Stimulated activated CD4-positive, alpha-beta T cell treated with anti-CD3 and anti-CD28 coated beads, Interleukin-12 subunit alpha, Interleukin-12 subunit beta, amount 100 ng/mL, for 48 hours (primary cell): ENCODE results near the gene ADPRHL1.

Experiments
- DNase-seq, 3 donors: peaks; one replicate each; pipeline ENCODE4 v3.0.0-alpha.2; 2020; ENCODE audit warnings: low read depth in 2 of 3, low spot score in 1 of 3

ADPRHL1 gene

DNA sequence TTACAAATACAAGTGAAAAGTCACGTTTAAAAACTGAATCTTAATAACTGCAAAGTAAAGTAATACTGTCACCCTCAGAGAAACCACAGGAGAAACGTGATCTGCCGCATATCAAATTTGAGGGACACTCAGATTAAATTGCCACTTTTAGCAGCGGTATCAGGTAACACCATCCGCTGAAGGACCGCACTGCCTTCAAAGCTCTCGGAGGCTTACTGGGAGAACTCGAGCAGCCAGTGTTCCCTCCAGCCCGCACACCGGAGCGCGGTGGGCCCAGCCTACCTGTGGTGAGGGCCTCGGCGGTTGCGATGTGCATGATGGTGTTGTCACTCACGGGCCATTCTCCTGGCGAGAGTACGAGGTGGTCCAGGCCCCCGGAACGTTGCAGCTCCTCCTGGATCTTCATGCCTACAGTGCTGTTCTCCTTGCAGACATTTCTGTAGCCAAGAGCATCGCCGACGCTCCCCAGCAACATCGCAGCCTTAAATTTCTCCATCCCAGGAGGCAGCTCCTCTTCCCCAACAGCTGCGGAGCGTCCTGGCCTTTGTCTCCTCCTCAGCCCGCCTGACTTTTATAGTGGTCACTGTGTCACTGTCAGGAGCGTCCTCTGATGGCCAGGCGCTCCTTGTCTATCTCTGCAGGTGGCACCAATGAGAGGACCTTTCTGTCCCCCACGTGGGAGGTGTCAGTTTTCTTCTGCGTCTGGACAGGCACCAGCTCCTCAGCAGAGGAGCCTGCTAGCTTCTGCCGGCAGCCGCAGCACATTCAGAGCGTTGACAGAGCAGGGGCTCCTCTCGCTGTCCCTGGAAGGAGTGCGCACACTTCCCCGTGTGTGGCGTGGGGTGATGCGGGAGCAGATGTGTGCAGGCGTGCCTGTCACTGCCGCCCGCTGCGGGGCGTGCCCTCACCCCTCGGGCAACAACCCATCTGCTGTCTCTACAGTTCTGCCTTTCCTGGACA lies at the start of gene ADPRHL1:
Gene ADPRHL1 (minus strand): TSS at position 547 of the 960 bp plus-strand sequence. CDS start 51 bp downstream, at position 496.
- no peak for DNase-seq

DNA sequence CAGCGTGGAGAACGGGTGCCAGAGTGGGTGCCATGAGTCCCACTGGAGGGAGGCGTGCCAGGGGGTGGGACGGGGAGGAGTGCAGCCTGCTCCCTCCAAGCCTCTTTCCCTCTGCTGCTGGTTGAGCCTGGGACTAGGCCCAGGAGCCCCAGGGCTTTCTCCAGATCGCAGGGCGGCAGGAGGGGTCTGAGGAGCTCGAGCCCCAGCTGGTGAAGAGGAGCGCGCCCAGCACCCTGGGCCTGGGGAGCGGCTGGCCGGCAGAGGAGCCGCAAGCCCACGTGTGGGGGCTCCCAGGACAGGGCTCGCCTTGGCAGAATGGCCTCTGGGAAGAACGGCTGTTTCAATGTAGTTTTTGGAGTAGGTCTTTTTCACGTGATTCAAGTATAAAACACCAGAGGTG lies 49.4 kb upstream of the ADPRHL1 start:
- DNase-seq, result no peak

DNA sequence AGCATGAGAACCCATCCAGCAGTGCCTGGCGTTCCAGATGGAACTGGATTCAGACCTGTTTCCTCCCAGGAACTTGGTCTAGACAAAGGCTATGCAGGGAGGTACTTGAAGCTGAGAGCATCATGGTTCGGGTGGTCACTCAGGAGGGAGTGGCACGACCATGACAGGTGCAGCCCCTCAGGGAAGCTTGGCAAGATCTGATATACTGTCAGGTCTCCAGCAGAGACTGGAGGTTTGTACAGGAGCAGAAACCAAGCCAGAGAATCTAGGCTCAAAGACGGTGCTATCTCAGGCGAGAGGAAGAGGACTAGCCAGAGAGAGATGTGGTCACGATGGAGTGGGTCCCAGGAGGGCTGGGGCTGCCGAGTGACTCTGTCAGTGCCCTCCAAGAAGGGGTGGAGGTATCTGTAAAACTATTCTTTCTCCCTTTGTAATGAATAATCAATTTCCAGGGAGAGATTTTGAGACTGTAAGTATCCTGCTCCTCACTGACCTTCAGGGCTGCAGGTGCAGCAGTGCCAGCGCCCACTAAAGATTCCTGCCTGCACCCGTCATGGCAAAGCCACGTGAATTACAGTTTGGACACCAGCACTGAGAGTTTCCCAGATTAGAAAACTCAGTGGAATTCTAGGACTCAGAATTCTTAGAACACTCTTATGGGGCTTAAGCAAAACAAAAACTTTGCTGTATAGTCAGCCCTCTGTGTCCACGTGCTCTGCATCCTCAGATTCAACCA lies 47.4 kb upstream of the ADPRHL1 start:
- no peak for DNase-seq

DNA sequence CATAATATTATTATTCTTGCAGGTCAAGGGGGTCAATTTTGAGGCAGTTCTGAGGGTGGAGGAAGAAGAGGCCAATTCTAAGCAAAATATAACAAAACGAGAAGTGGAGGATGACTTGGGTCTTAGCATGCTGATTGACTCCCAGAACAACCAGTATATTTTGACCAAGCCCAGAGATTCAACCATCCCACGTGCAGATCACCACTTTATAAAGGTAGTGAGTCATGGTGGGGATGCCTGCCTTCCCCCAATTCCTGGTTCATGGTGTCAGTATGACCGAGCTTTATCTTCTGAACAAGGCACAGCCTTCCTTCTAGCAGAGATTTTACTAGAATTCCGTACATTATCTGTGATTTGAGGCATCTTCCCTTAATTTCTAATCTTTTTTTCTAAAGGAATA lies 46.6 kb upstream of the ADPRHL1 start:
- no peak for DNase-seq

DNA sequence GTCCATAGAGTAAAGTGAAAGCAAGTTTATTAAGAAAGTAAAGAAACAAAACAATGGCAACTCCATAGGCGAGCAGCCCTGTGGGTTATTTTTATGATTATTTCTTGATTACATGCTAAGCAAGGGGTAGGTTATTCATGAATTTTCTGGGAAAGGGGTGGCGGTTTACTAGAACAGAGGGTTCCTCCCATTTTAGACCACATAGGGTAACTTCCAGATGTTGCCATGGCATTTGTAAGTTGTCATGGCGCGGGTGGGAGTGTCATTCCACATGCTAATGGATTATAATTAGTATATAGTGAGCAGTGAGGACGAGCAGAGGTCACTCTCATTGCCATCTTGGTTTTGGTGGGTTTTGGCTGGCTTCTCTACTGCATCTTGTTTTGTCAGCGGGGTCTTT lies 45.6 kb upstream of the ADPRHL1 start:
- no peak for DNase-seq

DNA sequence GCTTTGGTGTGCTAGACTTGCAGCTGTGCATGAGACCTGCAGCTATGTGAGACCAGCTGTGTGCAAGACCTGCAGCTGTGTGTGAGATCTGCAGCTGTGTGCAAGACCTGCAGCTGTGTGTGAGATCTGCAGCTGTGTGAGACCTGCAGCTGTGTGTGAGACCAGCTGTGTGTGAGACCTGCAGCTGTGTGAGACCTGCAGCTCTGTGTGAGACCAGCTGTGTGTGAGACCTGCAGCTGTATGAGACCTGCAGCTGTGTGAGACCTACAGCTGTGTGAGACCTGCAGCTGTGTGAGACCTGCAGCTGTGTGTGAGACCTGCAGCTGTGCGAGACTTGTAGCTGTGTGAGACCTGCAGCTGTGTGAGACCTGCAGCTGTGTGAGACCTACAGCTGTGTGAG lies 43.9 kb upstream of the ADPRHL1 start:
- no peak for DNase-seq

DNA sequence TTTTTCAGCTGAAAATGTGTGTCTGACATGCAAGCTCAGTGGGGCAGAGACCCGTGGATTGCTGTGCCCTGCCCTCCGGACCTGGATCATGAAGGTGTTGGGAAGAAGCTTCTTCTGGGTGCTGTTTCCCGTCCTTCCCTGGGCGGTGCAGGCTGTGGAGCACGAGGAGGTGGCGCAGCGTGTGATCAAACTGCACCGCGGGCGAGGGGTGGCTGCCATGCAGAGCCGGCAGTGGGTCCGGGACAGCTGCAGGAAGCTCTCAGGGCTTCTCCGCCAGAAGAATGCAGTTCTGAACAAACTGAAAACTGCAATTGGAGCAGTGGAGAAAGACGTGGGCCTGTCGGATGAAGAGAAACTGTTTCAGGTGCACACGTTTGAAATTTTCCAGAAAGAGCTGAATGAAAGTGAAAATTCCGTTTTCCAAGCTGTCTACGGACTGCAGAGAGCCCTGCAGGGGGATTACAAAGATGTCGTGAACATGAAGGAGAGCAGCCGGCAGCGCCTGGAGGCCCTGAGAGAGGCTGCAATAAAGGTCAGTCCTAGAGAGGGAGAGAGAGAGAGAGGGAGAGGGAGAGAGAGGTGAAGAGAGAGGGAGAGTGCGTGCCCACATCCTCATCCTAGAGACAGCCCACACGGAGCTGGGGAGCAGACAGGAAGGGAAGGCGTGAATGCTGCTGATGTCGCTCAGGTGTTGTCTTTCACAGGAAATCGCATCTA lies 42.4 kb upstream of the ADPRHL1 start:
- DNase-seq, result no peak

DNA sequence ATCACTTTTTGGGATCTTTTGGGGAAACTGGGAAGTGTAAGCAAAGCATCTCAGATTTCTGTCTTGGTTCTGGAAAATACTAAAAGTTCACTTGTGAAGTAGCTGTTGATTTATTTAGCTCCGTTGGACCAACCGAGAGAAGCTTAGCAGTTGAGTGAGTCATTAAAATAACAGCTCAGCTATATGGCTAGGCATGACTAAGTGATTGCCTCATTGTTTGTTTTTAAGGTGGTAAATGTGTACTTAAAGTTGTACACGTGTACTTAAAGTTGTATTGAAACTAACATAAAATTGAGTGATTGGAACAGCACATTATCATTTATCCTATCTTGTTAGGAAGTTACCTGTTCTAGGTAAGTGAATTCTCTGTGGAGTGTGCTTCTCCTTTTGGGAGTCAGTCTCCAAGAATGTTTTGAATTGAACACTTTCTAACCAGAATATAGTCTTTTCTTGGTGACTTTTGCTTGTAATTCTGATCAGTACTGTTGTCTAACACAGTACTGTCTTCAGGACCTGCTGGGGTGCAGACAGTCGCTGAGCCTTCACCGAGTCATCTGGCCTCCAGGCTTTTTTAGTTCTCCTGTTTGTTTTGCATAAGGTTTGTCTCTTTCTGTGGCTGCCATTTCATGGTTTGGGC lies 40.1 kb upstream of the ADPRHL1 start:
- DNase-seq, result no peak

DNA sequence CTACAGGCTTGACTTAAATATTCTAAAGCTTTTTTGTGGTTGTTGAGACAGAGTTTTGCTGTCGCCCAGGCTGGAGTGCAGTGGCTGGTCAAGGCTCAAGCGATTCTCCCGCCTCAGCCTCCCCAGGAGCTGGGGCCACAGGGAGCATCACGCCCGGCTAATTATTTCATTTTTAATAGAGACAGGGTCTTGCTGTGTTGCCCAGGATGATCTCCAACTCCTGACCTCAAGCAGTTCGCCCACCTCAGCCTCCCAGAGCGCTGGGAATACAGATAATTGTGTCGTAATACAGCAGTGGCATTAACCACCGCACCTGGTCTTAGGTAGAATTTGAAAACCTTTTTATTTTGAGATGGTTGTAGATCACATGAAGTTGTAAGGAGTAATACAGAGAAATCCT lies 38.7 kb upstream of the ADPRHL1 start:
- no peak for DNase-seq

DNA sequence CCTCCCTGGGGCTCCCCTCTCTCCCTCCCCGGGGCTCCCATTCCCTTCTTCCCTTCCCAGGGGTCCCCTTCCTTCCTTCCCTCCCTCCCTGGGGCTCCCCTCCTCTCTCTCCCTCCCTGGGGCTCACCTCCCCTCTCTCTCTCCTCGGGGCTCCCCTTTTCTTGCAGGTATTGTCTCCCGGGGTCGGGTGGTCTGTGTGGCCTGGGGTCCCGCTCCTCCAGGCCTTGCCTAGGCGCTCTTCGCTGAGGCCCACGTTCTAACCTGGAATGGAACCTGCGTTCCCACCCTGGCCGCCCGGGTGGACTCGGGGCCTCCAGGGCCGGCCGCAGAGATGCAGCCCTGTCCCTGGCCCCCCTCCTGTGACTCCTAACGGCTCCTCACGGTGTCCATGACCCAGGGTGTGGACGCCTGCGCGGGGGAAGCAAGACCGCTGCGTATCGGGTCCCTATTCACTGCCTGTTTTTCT lies 38.2 kb upstream of the ADPRHL1 start:
- no peak for DNase-seq

DNA sequence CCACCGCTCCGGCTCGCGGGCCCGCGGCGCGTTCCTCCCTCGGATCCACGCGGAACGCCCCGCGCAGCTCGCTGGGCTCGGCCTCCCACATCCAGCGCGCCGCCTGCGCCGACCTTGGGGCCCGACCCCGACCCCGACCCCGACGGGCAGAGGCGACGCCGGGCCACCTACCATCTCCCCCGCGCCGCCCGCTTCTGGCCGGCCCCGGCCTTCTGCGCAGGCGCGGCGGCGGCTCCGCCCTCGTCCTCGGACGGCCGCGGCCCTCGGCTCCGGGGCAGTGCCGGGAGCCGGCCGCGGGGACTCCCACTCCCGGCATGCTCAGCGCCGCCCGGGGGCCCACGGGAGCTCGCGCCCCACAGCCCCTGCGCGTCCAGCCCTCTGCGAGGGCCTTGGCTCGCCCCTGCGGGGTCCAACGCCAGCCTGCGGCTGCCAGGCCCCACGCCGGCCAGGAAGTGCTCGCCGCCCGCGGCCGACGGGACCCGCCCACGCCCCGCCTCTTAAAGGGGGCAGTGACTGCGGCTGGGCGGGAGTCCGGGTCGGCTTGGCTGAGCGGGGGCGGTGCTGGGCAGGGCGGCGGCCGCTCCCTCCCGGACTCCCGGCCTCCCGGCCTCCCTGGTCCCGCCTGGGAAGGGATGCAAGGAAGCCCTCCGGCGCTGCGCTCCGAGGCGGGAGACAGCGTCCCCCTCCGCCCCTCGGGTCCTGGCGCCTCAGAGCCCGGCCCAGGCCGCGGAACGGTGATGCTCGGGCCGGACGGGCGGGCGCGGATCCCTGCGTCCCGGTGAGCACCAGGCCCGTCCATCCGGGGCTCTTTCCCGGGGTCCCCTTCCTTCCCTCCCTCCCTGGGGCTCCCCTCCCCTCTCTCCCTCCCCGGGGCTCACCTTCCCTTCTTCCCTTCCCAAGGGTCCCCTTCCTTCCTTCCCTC lies 37.5 kb upstream of the ADPRHL1 start, which contains the start of gene DCUN1D2:
Gene DCUN1D2 (minus strand): TSS at position 216 of the 922 bp plus-strand sequence. CDS start 42 bp downstream, at position 174.
- peak; percentile 48 to 74 (median 55) for DNase-seq

DNA sequence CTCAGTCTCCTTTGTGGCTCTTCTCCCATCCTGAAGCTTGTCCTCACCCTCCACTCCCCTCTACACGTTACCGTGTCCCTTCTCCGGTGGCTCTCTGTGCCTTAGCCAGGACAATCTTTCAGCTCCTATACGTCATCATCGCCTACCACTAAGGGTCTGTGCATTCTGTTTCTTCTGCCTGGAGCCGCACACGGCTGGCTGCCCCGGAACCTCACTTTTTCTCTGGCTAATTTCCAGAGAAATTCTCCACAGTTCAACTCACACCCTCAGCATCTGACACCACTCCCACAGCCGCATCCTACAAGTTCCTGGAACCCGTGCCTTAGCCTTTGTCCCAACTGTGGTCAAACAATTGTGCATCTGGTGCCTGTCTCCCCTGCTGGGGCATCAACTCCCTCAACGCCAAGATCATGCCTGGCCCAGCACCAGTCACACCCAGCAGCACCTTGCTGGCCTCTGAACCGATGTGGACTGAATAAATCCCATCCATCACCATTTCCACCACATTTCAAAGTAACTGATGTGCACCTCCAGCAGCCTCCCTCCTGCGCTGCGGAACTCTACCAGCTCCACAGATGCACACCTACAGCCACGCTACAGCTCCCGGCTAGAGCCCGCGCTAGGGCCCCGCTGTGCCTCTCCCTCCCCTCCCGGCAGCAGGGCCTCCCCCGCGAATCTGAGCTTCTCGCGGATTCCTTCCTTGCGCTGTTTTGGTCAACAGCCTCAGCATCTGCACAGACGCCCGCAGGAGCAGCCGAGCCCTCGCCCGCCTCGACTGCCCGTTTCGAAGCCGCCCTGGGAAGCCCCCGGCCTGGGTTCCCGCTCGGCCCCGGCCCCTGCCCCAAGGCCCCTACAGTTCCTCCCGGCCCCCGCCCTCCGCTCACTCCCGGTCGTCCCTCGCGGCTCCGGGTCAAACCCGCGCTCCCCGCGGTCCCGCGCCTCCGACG lies 36.5 kb upstream of the ADPRHL1 start:
- DNase-seq, result peak in 2 of 3 donors; percentile 21 to 26

DNA sequence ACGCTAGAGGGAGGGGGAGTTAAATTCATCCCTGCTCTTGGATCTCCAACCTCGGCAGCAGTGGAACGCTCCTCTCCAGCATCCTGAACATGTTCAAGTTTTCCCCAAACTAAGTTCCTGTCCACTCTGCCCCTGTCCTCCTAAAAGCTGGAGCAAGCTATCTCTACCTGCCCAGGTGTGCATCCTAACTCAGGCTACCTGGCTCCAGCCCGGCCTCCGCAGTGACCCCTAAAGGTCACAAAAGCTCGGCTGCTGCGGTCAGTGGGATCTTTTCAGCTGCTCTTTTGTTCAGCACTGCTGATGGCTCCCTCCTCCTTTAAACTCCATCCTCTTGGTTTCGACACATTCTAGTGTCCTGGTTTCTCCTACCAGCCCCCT lies 35.9 kb upstream of the ADPRHL1 start:
- DNase-seq, result no peak

DNA sequence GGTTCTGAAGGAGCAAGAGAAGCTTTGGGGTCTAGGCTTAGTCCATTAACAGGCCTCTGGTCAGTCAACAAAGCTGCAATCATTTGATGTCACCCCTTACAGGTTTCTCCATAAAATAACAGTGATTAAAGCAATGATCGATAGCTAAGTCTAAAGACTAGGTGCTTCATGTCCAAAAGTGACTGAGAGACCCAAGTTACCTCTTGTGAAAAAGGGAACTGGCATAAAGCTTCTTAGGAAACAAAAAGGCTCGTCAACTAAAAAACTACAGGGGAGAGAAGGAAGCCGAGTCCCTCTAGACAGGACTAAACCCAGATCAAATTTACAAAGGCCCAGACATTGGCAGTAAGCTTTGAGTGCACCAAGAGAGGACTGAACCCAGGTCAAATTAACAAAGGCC lies 35.0 kb upstream of the ADPRHL1 start:
- DNase-seq, result no peak

DNA sequence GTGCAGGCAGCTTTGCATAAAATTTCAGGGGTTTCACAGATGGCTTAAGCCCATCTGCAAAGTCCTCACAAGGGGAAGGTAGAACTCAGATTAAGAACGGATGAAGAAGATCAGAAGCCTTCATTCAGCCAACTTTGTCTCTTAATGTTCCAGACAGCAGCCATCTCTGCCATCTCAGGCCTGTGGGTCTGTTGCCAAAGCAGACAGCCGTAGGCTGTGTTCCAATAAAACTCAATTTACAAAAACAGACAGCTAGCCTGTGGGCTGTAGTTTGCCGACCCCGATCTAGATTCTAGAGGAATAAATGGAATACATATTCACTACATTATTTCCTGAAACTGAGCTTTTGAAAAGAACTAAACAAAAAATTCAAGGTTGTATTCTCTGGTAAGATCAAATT lies 33.4 kb upstream of the ADPRHL1 start:
- no peak for DNase-seq

DNA sequence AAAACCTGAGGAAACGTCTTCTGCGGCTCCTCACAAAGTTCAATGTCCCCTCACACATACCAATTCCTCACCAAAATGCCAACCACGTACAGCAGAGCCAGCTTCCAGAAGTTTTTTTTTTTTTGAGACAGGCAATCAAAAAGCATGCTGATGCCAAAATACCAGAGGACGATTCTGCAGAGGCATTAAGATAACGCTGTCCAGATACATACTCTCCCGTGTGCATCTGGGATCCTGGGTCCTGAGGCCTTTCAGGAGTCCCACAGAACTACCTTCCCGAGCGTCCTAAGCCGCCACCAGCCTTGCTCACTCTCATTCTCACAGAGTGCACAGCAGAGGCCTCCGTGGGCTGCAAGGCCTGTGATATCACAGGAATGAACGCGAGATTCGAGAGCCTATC lies 32.3 kb upstream of the ADPRHL1 start:
- DNase-seq, result no peak

DNA sequence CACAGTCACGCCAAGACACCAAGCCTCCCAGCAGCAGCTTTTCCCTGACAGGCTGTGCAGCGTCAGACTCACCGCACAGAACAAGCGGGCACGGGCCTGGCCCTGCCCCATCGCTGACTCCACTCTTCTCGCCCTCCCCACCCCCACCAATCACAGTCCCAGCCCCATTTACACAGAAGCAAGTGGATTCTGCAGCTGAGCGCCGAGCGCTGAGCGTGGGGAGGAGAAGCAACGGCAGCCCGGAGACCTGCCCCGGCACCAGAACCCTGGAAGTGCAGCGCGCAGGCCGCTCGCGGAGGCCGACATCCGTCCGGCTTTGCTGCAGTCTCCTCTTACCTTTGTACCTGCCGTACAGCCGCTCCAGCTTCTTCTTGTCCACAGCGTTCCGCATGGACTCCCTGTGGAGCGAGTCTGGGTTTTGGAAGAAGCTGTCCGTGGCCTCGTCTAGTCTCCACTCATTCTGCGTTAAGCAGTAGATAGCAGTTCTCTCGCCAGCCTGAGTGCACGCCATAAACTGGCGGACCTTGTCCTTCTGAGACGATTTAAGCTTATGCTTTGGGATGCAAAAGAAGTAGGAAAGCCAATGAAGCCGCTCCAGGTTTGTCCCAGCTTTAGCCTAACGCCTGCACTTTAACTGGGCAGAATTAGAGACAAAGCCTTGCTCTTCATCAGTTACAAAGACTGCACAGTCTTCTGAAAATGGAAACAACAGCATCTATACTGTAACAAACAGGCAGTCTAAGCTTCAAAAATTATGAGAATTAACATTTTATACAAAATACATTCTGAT lies 30.4 kb upstream of the ADPRHL1 start:
- DNase-seq, result no peak

DNA sequence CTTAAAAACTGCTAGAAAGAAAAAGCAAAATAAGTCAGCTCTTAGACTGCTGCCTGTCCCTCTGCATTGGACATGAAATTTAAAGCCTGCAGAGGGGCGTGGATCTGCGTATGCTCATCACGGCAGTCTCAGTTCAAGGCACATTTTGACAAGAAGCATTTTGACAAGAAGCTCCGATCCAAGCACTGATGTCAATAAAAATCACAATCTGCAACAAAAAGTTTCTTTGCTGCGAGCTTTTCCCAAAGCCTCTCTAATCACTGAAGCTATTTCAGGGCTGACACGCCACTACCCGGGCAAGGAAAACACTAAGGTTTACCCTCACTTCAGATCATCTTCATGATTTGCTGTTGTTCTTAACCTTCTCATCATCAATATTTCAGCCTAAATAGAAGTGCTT lies 29.8 kb upstream of the ADPRHL1 start:
- DNase-seq, result no peak
